OCI-LY1 (cell line): Measurements from ENCODE around the gene RBM38.

Source experiments
- CTCF ChIP-seq: fragments of 200-600 bp; sonication (generic), shearing (Covaris generic); IDR thresholded peaks from 2 replicates; pipeline ENCODE4 v1.5.1; 2017; ENCODE audit warnings: mild to moderate bottlenecking, antibody characterized with exemption, low read length, moderate library complexity, mixed read lengths
- EZH2 ChIP-seq: fragments of 200-600 bp; sonication (generic), shearing (Covaris generic); IDR thresholded peaks from 2 replicates; pipeline ENCODE4 v1.8.0; 2017; ENCODE audit warnings: borderline replicate concordance, mixed run types, mild to moderate bottlenecking, antibody characterized with exemption, low read length, moderate library complexity, mixed read lengths

GRCh38 chr20:57455386-57455785 lies 64.2 kb downstream of the RBM38 start:
- no peak for TF ChIP-seq CTCF
- no peak for TF ChIP-seq EZH2
